GM12892 (cell line): ENCODE measurements around the gene RASSF3.
A peak's percentile ranks its signal among the peaks of the same experiment; 100 is the strongest.

Experiments used
- DNase-seq: peaks from one replicate; pipeline ENCODE4 v3.0.0; 2011; ENCODE audit not compliant: insufficient read length
- FAIRE-seq: peaks from 2 replicates; lab custom pipeline; 2011; peaks lifted over from hg19 to GRCh38; lab: Jason Lieb, UNC
- POLR2A ChIP-seq: IDR thresholded peaks from 2 replicates; pipeline ENCODE4 v1.6.1; 2011; ENCODE audit warnings: low read depth, low read length, control low read depth
- POLR2AphosphoS5 ChIP-seq: IDR thresholded peaks from 2 replicates; pipeline ENCODE4 v1.6.1; 2011; ENCODE audit warnings: low read depth, low read length, control low read depth
- TAF1 ChIP-seq: IDR thresholded peaks from 2 replicates; pipeline ENCODE4 v1.6.1; 2011; ENCODE audit warnings: low read depth, mild to moderate bottlenecking, control low read depth, low read length, borderline replicate concordance

RASSF3 gene

GRCh38 chr12:64724201-64724745 is 114.0 kb downstream of the RASSF3 start:
- DNase-seq = no peak
- no peak for TF ChIP-seq TAF1

DNA sequence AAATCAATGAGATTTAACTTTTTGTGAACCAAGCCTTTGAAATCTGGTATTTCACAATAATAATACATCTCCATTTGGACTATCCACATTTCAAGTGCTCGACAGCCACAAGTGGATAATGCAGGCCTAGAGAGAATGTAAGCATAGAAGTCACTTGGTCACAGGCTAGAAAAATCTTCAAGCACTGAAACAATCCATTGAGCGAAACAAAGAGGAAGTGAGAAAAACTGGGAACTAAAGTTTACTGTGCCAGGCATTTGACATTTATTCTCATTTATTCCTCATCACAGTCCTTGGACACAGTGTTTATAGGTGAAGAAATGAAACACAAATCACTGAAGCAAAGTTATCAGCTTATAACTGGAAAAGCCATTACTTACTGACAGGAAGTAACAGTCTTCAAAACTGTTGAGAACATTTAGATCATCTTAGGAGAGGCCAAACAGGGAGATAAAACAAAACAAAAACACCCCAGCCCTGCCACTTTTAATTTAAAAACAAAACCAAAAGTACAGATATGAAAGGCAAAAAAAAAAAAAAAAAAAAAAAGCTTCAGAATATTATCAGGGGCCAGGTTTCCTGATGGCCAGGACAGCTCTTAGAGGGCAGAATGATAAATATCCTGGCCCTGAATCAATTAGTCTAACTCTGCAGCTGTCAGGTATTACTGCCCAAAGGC is 119.8 kb downstream of the RASSF3 start:
- DNase-seq (no peak), FAIRE-seq (peak; percentile 46)
- TF ChIP-seq POLR2AphosphoS5 = no peak
- no peak for TF ChIP-seq TAF1
- no peak for TF ChIP-seq POLR2A

More at GRCh38 chr12:64724201-64724745, 114.0 kb downstream of the RASSF3 start:
- FAIRE-seq = no peak

DNA sequence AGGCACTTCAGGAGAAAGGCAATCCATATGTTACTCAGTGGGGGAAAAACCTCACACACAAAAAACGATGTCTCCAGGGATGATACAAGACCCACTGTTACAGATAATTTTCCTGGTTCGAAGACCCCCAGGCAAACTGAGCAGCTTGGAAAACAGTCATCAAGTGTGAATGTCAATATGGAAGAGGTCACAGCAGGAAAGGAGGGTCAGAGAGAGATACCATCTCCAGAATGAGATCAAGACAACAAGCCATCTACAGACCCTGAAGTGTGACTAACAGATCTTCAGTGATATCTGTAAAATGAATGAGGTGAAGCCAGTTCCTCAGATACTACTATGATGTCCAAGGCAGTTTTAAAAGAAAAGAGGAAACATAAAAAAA is 120.3 kb downstream of the RASSF3 start:
- DNase-seq (no peak), FAIRE-seq (no peak)
- TF ChIP-seq POLR2AphosphoS5 (no peak), TAF1 (no peak), POLR2A (no peak)

DNA sequence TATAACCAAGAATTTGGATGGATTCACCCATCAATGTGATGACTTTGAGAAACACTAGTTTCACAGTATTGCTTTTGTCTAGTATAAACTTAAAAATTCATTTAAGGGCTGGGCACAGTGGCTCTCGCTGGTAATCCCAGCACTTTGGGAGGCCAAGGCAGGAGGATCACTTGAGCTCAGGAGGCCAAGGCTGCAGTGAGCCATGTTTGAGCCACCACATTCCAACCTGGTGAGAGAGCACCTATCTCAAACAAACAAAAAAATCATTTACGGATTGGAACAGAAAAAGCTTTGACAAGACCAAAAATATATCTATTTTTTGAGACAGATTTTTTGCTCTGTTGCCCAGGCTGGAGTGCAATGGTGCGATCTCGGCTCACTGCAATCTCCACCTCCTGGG is 121.4 kb downstream of the RASSF3 start:
- TF ChIP-seq POLR2AphosphoS5 (no peak), POLR2A (no peak), TAF1 (no peak)
- no peak for DNase-seq
- no peak for FAIRE-seq

- FAIRE-seq (no peak), DNase-seq (no peak)
- no peak for TF ChIP-seq POLR2AphosphoS5
These were observed 123.6 kb downstream of the RASSF3 start for GRCh38 chr12:64733857-64734256.

GRCh38 chr12:64735442-64735841 is 125.1 kb downstream of the RASSF3 start:
- TF ChIP-seq POLR2A (no peak), POLR2AphosphoS5 (no peak), TAF1 (no peak)
- no peak for DNase-seq
- no peak for FAIRE-seq

DNA sequence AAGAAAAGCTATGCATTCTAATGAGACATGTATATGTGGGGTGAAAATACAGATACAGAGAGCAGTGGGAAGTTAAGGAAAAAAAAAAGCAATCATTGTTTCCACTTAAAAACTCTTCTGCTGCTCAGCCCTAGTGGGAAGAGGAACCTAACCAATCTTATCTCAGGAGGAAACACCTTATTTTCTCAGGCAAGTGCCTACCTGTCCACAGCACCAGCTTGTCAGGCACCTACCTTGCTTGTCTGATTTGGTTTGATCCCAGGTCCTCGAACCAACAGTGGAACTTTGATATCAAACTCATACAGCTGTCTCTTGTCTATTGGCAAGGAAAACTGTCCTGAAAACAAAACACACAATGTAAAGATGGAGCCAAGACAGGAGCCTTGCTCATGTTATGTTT is 126.5 kb downstream of the RASSF3 start:
- DNase-seq = no peak
- FAIRE-seq = no peak
- no peak for TF ChIP-seq POLR2AphosphoS5
- TF ChIP-seq POLR2A = no peak
- no peak for TF ChIP-seq TAF1

GRCh38 chr12:64737539-64737938 is 127.2 kb downstream of the RASSF3 start:
- no peak for TF ChIP-seq POLR2A
- no peak for TF ChIP-seq TAF1
- no peak for TF ChIP-seq POLR2AphosphoS5
- no peak for DNase-seq
- FAIRE-seq = no peak

DNA sequence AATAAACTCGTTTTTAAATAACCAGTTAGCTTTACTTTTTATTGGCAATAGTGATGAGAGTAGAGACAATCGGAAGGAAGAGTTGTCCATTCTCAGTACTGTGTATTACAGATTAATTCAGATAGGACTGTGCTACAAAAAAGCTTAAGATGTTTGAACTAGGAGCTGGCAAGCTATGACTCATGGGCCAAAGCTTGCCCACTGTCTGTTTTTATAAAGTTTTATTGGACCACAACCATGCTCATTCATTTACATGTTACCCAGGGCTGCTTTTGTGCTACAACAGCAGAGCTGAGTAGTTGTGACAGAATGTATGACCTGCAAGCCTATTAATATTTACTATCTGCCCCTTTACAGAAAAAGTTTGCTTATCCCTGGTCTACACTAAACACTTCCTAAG is 129.5 kb downstream of the RASSF3 start:
- FAIRE-seq (no peak), DNase-seq (no peak)
- TF ChIP-seq POLR2A (no peak), POLR2AphosphoS5 (no peak), TAF1 (no peak)

GRCh38 chr12:64740646-64741045 is 130.4 kb downstream of the RASSF3 start:
- TF ChIP-seq POLR2A (no peak), TAF1 (no peak), POLR2AphosphoS5 (no peak)
- DNase-seq (no peak), FAIRE-seq (no peak)

DNA sequence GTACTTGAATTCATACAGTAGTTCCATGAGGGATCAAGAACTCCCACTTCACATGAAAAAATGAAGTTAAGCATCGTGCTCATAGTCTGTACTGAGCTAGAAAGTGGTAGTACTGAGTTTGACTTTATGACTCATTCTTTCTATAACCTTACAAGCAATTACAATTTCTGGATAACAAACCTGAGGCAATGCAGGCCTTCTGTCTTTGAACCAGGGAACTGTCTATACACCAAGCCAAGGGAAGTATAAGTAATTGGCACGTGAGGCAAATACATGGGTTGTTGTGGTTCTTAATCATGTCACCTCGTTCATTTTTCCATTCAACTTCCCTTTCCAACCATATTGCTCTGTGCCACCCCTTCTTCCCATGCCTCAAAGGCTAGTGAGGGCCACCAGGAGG is 132.1 kb downstream of the RASSF3 start:
- no peak for FAIRE-seq
- DNase-seq = no peak

GRCh38 chr12:64743206-64743605 is 132.9 kb downstream of the RASSF3 start:
- TF ChIP-seq POLR2A (no peak), TAF1 (no peak), POLR2AphosphoS5 (no peak)
- FAIRE-seq = no peak
- no peak for DNase-seq

More for the DNA sequence above, 132.1 kb downstream of the RASSF3 start:
- no peak for TF ChIP-seq POLR2AphosphoS5
- TF ChIP-seq TAF1 = no peak
- no peak for TF ChIP-seq POLR2A

GRCh38 chr12:64744422-64745258 is 134.3 kb downstream of the RASSF3 start:
- TF ChIP-seq POLR2A (no peak), POLR2AphosphoS5 (no peak), TAF1 (no peak)
- FAIRE-seq (no peak), DNase-seq (no peak)
